ENCODE data around the gene HELT.

HELT gene

DNA sequence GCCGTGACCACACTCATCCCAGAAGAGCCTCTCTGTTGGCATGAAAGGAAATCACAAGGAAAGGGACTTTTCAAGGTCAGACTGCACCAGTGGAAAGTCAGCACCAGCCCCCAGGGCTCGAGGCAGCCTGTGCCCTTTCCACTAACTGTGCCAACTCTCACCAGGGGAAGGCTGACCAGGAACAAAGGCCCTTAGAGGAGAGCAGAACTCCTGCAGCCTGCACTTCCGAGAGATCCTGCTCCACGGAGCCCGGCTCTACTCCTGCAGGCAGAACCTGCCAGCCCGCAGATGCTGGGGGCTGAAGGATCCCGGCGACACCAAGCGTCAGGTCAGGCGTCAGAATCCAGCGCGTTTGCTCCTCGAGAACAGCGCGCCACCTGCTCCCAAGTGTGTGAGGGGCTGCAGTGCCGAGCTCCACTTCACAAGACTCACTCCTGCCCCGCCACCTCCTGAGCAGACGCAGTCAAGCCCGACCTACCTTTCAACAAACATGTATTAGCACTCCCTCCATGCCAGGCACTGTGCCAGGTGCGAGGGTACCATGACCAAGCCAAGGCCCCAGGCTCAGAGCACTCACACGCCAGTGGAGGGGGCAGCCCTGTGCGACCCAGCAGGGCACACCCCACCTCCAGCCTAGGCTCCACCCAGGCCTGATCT, 13.6 kb upstream of the HELT start:
- peak; percentile 20 for DNase-seq (ENCODE audit: low spot score)

DNA sequence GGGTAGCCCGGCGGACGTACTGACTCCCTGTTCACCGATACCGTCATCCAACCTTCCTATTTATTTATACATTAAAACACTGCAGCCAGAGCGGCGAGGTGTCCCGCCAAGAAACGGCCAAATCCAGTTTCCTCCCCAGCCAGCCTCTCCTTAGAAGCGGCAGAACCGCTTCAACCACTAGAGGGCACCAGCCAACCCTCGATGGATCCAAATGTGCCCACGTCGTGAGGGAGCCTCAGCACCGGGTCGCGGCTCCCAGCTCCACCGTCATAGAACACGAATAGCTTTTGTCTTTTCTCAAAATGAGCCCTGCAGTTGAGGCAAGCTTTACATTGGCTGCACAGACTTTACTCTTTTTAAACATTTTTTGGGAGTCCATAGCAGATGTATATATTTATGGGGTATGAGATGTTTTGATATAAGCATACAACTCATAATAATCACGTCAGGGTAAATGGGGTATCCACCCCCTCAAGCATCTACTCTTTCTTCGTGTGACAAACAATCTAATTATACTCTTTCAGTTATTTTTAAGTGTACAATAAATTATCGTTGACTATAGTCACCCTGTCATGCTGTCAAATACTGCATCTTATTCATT, 13.0 kb upstream of the HELT start:
- peak; percentile 86 for DNase-seq (ENCODE audit: low spot score)

GRCh38 chr4:185011408-185011807, 6.9 kb upstream of the HELT start:
- DNase-seq (ENCODE audit: low spot score) = no peak

GRCh38 chr4:185013417-185014125, 4.7 kb upstream of the HELT start:
- DNase-seq (ENCODE audit: low spot score) = no peak

DNA sequence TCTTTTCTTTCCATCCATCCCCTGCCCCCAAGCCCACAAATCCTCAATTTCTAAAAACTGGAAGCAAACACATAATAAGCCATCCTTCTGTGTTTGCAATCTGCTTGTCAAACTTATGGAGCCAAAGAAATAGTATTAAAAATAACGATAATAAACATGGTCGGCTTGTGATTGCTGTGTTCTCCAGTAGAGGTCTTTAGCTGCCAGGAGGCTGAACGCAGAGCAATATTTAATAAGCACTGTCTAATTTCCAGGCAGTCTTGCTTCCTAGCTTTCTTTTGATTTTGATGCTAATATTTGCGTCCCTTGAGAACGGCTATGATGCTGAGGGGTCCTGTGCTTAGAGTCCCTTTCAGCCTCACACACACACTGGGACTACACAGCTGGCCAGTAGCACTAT, 3.2 kb upstream of the HELT start:
- DNase-seq (ENCODE audit: low spot score) = no peak

DNA sequence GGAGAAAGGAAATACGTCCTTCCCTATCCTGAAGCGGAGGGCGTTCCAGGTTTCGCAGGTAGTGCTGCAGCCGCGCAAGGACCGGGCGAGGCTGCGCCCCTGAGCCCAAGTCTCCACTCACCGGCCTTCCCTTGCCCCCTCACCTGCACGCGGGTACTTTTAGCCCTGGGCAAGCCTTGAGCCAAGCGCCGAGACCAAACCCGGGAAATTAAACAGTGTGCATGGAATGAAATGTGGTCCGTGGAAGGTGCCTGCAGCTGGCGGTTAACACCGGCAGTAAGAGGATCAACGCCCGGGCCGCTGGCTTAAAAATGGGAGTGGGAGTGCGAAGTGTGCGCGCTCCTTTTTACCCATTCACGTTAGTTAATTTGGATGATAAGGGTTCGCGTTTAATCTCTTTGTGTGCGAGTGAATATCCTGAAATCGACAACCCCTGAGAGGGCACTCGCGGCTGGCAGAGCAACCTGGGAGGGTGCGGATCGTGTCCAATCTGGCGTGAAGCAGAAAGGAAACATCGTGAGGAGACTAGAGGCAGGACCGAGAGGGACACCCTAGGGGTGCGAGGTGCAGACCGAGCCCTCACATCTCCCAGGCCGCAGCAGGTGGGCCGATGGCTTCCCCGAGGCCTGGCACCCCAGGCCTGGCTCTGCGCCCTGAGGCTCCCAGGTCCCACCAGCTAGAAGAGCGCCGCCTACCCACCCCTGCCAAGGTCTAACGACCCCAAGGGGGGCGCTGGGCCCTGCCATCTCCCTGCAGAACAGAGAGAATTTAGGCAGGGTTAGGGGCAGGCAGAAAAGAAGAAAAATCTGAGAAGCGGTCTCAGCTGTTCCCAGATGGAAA, 2.0 kb upstream of the HELT start:
- DNase-seq (ENCODE audit: low spot score) = no peak

- no peak for DNase-seq (ENCODE audit: low spot score)
These were observed 1.1 kb upstream of the HELT start for GRCh38 chr4:185016946-185017758.

- DNase-seq (ENCODE audit: low spot score) = no peak
These were observed 655 bp downstream of the HELT start for GRCh38 chr4:185018834-185019455.

- DNase-seq (ENCODE audit: low spot score) = no peak
These were observed 1.4 kb downstream of the HELT start for GRCh38 chr4:185019456-185020292.

DNA sequence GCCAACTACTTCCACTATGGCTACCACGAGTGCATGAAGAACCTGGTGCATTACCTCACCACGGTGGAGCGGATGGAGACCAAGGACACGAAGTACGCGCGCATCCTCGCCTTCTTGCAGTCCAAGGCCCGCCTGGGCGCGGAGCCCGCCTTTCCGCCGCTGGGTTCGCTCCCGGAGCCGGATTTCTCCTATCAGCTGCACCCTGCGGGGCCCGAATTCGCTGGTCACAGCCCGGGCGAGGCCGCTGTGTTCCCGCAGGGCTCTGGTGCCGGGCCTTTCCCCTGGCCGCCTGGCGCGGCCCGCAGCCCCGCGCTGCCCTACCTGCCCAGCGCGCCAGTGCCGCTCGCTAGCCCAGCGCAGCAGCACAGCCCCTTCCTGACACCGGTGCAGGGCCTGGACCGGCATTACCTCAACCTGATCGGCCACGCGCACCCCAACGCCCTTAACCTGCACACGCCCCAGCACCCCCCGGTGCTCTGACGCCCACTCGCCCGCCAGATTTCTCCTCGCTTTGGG, 2.1 kb downstream of the HELT start:
- no peak for DNase-seq (ENCODE audit: low spot score)

DNA sequence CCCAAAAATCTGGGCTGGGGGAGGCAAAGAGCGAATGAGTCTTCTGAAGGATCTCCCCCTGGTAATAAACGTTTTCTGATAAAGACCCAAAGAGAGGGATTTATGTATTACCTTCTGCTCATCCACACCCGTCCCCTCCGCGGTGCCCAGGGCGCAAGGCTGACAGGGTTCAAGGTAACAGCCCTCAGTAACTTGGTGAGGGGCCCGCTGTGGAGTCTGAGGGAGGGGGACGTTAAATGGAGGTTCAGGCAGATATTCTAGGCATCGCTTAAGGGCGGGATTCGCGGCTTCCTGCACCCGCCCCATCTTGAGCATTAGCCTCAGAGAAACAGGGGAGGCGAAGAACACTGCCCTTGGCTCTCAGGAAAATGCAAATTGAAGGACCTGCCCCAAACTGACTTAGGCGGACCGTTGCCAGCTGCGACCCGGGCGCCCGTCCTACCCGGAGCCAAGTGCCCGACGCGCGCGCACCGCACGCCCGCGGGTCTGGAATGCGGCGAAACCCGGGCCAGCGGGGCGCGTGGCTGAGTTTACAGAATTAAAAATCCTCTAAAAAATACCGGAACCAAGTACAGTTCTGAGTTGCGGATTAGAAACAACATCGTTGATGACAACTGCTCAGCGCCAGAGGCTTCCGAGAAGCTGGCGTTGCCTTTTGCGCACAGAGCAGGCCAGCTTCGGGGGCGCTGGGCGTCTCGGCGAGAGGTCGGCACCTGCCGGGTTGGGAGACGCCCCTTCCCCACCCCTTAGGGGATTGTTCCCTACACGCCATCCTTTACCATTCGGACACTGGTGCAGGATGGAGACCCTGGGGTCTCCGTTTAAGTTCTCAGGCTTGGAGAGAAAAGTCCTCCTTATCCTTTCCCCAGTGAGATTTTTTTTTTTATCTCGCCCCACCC, 2.8 kb downstream of the HELT start:
- DNase-seq (ENCODE audit: low spot score) = no peak

GRCh38 chr4:185023471-185023870, 5.2 kb downstream of the HELT start:
- no peak for DNase-seq (ENCODE audit: low spot score)

- no peak for DNase-seq (ENCODE audit: low spot score)
These were observed 10.3 kb downstream of the HELT start for GRCh38 chr4:185028625-185029024.

DNA sequence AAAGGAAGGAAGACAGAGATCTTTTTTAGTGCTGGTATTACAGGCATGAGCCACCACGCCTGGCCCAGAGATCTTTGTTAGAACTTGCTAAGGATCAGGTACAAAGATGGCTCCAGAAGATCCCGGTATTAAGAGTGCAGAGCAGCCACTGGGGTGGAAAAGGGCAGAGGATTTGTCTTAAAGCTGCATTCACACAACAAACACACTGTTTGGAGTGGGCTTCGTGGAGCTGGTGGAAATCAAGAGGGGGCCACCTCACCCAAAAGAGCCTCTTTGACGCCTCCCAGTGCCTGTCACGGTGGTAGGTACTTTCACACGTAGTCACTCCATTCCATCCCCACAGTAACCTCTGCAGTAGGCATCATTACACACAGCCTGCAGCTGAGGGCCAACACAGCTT, 13.3 kb downstream of the HELT start:
- DNase-seq (ENCODE audit: low spot score) = no peak

- DNase-seq (ENCODE audit: low spot score) = no peak
These were observed 14.8 kb downstream of the HELT start for GRCh38 chr4:185033072-185033471.

- no peak for DNase-seq (ENCODE audit: low spot score)
These were observed 15.7 kb downstream of the HELT start for GRCh38 chr4:185033950-185034349.

DNA sequence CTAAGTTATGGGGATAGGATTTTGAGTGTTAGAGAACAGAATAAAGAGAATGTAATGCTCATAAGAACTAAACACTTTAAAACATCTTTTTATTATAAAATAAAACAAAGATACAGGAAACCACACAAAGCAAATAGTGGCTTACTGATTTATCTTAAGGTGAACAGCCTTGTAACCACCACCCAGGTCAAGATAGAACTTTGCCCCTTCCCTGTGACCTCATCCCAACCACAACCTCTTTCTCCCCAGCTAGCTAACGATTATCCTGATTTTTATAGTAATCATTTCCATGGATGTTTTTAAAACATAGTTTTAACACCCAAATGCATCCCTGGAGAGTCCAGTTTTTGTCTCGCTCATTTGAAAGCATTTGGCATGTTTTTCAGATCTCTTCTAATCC, 17.0 kb downstream of the HELT start:
- DNase-seq (ENCODE audit: low spot score) = no peak

- DNase-seq (ENCODE audit: low spot score) = no peak
These were observed 17.7 kb downstream of the HELT start for GRCh38 chr4:185036019-185036418.

DNA sequence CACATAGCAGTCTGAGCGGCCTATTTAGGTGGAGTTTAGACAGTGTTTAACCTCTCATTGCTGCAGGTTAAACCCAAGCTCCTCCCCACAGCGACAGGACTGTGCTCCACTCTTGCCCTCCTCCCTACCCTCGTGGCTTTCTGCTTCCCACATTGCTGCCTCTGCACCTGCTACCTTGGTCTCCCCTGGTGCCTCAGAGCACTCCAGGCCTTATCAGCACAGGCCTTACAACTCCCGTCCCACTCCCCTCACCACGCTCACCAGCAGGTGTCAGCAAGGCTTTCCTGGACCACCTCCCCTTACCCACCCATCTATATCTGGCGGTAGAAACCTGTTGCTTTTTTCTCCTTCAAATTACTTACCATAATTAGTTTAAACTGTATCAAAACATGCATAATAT, 18.6 kb downstream of the HELT start:
- DNase-seq (ENCODE audit: low spot score) = no peak

Data from Ammon's horn (tissue), 1 donor.